Progenitor cell of endocrine pancreas (in vitro differentiated cells): ENCODE data around the gene CHRD. TPM values are rescaled to one million over a fixed set of nuclear protein-coding genes. Genes with fewer than 3 reads are reported as not detected.

ENCODE experiments used
- DNase-seq: peaks from one replicate; pipeline ENCODE4 v3.0.0; 2021; ENCODE audit warnings: low spot score; ENCODE audit not compliant: unreplicated experiment
- H3K27ac Mint-ChIP-seq: 2 replicates; pipeline ENCODE4 v1.8.0; 2021; ENCODE audit warnings: mild to moderate bottlenecking, moderate library complexity, mixed read lengths
- H3K27me3 Mint-ChIP-seq: 2 replicates; pipeline ENCODE4 v1.8.0; 2021; ENCODE audit warnings: mixed read lengths
- H3K36me3 Mint-ChIP-seq: 2 replicates; pipeline ENCODE4 v1.8.0; 2022; ENCODE audit warnings: mixed read lengths; ENCODE audit not compliant: insufficient read depth
- H3K4me1 Mint-ChIP-seq: 2 replicates; pipeline ENCODE4 v1.8.0; 2021; ENCODE audit warnings: low read depth, mixed read lengths
- H3K4me3 Mint-ChIP-seq: 2 replicates; pipeline ENCODE4 v1.8.0; 2021; ENCODE audit warnings: low read depth, mild to moderate bottlenecking, moderate library complexity, mixed read lengths
- H3K9me3 Mint-ChIP-seq: 2 replicates; pipeline ENCODE4 v1.8.0; 2021; ENCODE audit warnings: low read depth, mixed read lengths
- total RNA-seq: library from RNA; stranded (reverse); gene quantifications from 2 replicates; pipeline ENCODE4 v1.2.1, GENCODE V29; 2021
- TF ChIP-seq, protein P1 (sequence below): fragments of 200-600 bp; sonication (generic); IDR thresholded peaks from one replicate; pipeline ENCODE4 v1.5.0; 2021; ENCODE audit warnings: antibody characterized with exemption, mild to moderate bottlenecking; ENCODE audit not compliant: unreplicated experiment

The CHRD gene
- total RNA-seq, 1 donor from 2014 or later = 13.0 TPM

- H3K9me3 Mint-ChIP-seq = no peaks in the 10 kb centered on the region
- peaks cover 5% of the 10 kb centered on the region for H3K27me3 Mint-ChIP-seq
- peaks cover 9% of the 10 kb centered on the region for H3K36me3 Mint-ChIP-seq
- H3K27ac Mint-ChIP-seq = no peak overlapping the region
- DNase-seq = no peak
- peaks cover 14% of the 10 kb centered on the region for H3K4me1 Mint-ChIP-seq
- no peak overlapping the region for H3K4me3 Mint-ChIP-seq
- TF ChIP-seq, protein P1, sequence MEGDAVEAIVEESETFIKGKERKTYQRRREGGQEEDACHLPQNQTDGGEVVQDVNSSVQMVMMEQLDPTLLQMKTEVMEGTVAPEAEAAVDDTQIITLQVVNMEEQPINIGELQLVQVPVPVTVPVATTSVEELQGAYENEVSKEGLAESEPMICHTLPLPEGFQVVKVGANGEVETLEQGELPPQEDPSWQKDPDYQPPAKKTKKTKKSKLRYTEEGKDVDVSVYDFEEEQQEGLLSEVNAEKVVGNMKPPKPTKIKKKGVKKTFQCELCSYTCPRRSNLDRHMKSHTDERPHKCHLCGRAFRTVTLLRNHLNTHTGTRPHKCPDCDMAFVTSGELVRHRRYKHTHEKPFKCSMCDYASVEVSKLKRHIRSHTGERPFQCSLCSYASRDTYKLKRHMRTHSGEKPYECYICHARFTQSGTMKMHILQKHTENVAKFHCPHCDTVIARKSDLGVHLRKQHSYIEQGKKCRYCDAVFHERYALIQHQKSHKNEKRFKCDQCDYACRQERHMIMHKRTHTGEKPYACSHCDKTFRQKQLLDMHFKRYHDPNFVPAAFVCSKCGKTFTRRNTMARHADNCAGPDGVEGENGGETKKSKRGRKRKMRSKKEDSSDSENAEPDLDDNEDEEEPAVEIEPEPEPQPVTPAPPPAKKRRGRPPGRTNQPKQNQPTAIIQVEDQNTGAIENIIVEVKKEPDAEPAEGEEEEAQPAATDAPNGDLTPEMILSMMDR = no peak
These were observed 21.6 kb upstream of the CHRD start for GRCh38 chr3:184358124-184358767.

DNA sequence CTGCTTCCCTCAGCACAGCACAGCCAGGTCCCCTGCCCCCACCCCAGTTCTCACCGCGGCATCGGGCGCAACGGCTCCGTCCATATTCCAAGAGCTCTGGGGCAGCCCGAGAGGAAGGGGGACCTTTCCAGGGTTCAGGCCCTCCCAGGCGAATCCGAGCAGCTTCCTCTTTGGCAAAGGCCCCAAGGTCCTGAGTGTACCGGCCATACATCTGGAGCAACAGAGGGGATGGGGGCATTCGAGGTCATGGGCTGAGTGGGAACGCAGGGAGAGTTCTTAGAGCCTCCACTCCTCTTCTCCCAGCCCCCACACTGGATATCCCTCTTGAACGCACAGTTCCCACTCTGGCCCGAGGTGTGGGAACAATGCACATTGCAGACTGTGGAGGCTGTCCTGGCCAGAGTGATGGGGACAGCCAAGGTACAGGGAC lies 20.9 kb upstream of the CHRD start:
- Mint-ChIP-seq H3K4me3 (no peak overlapping the region), H3K27ac (no peak overlapping the region), H3K9me3 (no peaks in the 10 kb centered on the region), H3K27me3 (peaks cover 5% of the 10 kb centered on the region), H3K36me3 (peaks cover 9% of the 10 kb centered on the region), H3K4me1 (peaks cover 15% of the 10 kb centered on the region)
- DNase-seq = no peak
- TF ChIP-seq, protein P1 = no peak

- TF ChIP-seq, protein P1 = no peak
- Mint-ChIP-seq H3K4me3 (peak overlapping the region; percentile 84), H3K9me3 (no peaks in the 10 kb centered on the region), H3K27me3 (peaks cover 5% of the 10 kb centered on the region), H3K36me3 (peaks cover 10% of the 10 kb centered on the region), H3K27ac (no peak overlapping the region), H3K4me1 (peaks cover 19% of the 10 kb centered on the region)
- no peak for DNase-seq
These were observed 20.2 kb upstream of the CHRD start for GRCh38 chr3:184359610-184360009.

GRCh38 chr3:184360070-184360928 lies 19.6 kb upstream of the CHRD start:
- DNase-seq = no peak
- Mint-ChIP-seq H3K36me3 (peaks cover 13% of the 10 kb centered on the region), H3K4me1 (peaks cover 25% of the 10 kb centered on the region), H3K9me3 (no peaks in the 10 kb centered on the region), H3K27ac (peak overlapping the region; percentile 40), H3K4me3 (peak overlapping the region; percentile 84), H3K27me3 (peaks cover 5% of the 10 kb centered on the region)
- TF ChIP-seq, protein P1 = no peak

DNA sequence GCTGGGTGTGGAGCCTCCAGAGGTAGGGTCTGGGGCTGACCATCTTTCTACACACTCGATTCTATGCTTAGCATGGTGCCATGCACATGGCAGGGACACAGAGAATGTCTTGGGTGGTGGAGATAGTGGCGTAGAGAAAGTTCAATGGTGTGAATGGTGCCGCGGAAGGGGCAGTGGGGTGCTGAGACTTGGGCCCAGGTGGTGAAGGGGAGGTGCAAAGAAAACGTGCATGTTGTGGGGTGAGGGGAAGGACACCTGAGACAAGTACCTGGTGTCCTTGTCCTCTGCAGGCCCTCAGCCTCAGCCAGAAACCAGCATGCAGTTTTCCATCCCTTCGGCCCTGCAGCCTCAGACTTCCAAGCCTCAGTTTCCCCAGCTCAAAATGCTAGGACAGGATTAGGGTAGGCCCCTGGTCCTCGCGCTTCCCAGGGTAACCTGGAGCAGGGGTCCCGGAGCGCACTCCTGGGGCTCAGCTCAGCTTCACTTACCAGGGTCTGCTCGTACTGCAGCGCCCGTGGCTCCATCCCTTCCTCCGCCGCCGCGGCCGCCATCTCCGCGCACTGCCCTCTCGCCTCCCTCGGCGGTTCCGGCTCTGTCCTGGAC lies 18.8 kb upstream of the CHRD start:
- TF ChIP-seq, protein P1 = no peak
- Mint-ChIP-seq H3K27me3 (peaks cover 5% of the 10 kb centered on the region), H3K36me3 (peaks cover 13% of the 10 kb centered on the region), H3K4me1 (peaks cover 25% of the 10 kb centered on the region), H3K27ac (peak overlapping the region; percentile 40), H3K4me3 (peak overlapping the region; percentile 84), H3K9me3 (no peaks in the 10 kb centered on the region)
- no peak for DNase-seq
